Measurements from ENCODE around the gene FGF5.

DNA sequence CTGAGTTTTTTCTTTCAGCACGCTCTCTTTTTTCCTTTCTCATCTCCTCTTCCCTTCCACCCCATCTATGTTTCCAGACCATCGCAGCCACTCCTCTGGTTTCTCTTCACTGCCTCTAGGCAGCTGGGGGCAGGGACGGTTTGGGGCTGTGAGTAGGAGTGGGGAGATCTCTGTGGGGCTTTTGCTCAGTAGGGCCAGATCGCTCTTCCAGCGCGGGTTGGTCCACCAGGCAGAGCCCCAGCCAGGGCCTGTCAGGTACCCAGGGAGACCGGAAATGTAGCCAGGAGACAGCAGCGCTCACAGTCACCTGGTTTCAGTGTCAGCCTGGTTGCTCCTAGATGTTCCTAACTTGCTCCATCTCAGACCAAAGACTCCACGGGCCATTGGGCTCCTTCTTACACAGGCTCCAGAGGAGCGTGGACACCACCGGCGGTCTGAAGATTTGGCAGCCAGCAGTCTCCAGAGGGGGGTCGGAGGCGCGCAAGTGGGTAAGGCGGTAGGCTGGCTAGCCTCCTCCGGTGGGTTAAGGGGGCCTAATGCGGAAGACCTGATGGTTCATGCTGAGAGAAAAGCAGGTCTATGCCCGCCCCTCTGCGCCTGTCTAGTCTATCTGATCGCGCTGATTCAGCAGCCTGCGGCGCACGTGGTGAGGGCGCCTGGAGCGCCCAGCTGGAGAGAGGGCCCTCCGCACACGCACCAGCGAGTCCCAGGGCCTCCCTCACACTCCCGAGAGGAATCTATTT lies 1.8 kb downstream of the FGF5 start:
- TF ChIP-seq, protein P1, sequence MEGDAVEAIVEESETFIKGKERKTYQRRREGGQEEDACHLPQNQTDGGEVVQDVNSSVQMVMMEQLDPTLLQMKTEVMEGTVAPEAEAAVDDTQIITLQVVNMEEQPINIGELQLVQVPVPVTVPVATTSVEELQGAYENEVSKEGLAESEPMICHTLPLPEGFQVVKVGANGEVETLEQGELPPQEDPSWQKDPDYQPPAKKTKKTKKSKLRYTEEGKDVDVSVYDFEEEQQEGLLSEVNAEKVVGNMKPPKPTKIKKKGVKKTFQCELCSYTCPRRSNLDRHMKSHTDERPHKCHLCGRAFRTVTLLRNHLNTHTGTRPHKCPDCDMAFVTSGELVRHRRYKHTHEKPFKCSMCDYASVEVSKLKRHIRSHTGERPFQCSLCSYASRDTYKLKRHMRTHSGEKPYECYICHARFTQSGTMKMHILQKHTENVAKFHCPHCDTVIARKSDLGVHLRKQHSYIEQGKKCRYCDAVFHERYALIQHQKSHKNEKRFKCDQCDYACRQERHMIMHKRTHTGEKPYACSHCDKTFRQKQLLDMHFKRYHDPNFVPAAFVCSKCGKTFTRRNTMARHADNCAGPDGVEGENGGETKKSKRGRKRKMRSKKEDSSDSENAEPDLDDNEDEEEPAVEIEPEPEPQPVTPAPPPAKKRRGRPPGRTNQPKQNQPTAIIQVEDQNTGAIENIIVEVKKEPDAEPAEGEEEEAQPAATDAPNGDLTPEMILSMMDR (conservative IDR thresholded peaks at IDR 0.05), result no peak
- TF ChIP-seq EZH2 (IDR thresholded peaks at IDR 0.05; ENCODE audit: low read depth), result no peak

All from PC-9 (cell line).